NCI-H446 (cell line): ENCODE measurements around the gene NRG3.

Experiments
- DNase-seq, 2 experiments: peaks; one replicate each; lab custom pipeline; 2025; lab: John Stamatoyannopoulos, UW

The NRG3 gene

DNA sequence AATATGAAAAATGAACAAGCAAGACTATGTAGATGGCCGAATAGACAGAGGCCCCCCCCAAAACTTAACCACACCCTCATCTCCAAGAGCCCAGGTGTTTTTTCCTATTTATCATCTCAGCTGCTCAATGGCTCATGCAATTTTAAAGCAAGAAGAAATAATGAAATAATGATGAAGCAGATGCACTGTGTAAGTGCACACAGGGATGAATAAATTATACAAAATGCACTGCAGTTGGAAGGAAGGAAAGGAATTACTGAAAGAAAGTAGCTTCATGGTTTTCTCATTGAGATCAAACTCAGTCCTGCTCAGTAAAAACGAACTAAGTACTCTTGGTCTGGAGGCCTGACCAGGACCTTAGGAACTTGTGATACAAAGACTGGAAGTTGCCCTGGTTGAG lies 810.1 kb downstream of the NRG3 start:
- DNase-seq, result no peak

DNA sequence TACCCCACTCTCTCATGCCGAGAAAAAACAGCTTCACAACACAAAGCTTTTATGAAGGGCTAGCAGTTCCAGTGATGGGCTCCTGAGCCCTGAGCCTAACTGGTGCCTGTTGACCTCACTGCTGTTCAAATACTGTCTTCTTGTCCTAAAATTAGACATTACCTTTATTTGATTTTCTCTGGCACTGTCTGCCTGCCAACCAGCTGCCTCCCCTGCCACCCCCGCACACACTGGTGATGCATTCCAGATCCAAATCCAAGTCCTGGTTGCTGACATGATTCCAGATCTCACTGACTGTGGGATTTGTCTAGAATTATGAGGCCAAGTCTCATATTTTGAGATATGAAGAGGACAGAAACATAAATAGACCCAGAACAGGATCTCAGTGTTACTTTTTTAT lies 816.2 kb downstream of the NRG3 start:
- peak; percentile 70 to 85 for DNase-seq

DNA sequence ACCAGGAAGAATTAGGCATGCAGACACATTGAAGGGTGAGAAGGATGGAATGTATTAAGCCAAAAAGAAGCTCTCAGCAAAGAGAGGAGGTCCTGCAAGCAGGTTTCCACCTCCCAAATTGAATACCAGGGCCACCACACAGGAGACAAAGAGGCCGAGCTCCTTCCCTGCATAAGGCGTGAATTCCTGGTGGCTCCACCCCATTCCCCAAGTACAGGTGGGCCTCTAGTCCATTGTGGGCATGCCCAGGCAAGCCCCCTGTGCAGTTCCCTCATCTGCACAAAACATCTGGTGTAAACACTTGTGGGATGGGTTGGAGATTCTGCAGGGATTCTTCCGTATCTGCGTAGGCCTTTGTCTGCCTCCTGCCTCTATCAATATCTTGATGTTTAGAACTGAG lies 817.5 kb downstream of the NRG3 start:
- no peak for DNase-seq

DNA sequence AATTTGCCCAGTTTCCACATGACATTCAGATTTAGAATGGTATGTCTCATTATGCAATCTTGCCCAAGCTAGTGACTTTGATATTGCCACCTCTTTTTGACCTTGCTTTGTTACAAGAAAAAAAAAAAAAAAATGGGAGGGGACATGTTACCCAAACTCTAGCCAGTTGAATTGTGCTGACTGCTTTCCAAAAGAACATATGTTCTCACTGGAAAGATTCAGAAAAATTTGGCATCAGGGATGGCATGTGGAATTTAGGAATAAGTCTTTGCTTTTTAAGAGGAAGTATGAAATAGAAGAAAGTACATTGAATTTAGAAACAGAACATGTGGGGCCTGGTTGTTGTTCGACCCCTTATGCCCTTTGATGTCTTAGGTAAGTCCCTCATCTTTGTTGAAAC lies 846.8 kb downstream of the NRG3 start:
- peak in 1 of 2 experiments; percentile 57 for DNase-seq

DNA sequence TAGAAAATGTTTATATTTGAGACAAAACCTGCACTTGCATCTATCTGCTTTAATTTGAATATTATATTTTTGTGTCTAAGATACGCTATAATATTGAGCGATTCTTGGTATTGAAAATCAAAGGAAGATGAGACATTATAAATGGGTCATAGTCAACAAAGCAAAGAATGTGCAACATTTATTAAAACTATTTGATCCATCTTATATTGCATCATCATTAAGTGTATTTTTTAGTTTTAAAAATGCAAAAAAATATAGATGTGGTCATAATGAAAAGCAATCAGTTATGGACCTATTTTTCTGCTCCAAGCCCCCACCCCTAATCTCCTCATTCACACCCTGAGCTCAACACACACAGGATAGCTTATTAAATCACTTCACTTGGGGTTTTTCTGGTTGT lies 847.3 kb downstream of the NRG3 start:
- DNase-seq, result no peak

DNA sequence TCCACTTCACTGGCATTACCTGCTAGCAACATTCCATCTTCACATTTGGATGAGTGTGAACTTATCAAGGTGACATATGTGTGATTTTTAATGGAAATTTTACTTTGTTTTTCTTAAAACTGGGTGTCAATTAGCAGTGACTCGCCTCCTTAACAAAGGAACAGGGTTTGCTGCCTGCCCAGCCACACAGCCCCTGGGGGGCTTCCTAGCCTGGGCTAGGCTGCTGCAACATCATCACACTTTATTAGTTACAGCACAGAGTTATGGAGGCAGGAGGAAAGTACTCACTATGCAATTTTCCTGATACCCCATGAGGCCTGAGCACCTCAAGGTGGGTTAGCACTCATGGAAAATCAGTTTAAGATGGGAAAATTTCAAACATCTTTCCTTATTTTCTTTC lies 861.3 kb downstream of the NRG3 start:
- no peak for DNase-seq

DNA sequence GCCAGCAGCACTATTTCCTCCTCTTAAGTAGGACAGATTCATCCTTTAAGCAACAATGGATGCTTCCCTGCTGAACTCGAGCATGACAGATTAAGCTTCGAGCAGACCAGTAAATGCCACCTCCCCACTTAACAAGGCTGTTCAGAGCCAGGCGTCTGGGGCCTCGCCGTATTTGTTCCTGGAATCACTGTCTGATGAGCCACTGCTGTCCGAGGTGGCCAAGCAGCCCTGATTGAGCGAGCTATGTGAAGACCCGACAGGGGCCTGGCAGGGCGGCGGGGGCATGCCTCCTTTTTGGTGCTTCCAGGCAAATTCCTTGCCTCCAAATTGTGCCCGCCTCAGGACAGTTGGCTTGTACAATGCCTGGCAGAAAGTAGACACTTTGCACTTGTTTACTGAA lies 862.6 kb downstream of the NRG3 start:
- DNase-seq, result peak; percentile 64 to 73

DNA sequence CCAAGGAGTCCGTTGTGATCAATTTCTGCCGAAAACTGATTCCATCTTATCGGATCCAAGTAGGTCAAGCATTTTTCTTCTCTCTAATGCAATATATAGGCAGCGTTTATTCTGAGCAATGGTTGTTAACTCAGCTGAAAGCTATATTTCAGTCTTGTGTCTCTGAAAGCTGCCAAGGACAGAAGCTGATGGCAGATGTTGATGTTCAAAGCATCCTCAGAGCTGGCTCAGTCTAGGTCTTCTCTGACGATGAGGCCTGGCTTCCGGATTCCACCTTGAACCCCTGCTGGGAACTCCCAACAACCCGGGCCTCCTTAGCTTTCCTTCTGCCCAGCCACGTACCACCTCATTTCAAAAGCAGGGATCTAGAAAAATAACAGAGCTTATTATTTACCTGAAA lies 863.6 kb downstream of the NRG3 start:
- peak; percentile 55 to 86 for DNase-seq

DNA sequence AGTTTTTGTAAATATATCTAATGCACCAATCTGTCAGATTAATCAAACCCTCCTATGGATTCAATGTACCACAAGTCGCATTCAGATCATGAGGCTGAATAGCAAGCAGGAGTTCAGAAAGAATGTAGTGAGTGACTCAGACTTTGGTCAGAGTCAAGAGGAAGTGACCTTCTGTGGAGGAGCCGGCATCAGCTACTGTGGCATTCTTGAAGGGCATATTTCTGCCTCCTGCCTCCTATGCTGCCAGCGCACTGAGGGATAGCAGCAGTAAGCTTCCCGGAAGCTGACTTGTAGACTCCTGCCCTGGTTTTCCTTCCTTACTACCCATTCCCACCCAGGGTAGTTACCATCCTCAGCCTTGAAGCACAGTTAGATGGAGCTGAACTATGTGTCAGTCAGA lies 867.5 kb downstream of the NRG3 start:
- DNase-seq, result no peak

DNA sequence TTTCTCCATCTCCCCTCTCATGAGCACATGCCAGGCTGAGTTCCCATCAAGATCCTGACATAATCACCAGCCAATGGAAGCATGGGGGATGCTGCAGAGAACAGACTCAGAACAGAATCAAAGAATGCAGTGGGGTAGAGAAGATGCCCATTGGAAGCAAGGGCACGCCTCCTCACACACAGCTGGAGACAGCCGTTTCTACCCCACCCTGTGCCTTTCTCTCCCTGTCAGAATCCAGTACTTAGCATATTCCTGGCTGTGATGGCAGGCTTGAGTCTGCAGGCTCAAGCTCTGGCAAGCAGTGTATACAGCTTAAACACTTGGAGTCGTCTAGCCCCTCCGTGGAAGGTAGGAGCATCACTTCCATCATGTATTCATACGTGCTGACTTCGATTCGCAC lies 867.9 kb downstream of the NRG3 start:
- no peak for DNase-seq

DNA sequence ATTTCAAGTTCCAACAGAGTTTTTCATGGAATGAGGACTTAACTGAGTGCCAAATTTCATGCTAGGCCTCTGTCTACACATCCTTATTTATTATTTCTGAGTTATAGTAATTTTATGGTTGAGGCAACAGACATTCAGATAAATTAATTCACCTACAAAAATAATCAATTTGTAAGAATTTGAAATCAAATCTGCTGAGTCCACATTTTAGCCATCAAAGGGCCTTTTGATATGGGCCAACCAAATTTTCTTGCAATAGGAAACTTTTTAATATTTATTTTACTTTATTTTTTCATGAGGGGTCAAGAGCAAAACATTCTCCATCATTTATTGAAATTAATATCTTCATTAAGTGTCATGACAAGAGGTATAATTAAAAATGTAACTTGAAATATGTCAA lies 875.5 kb downstream of the NRG3 start:
- DNase-seq, result no peak

DNA sequence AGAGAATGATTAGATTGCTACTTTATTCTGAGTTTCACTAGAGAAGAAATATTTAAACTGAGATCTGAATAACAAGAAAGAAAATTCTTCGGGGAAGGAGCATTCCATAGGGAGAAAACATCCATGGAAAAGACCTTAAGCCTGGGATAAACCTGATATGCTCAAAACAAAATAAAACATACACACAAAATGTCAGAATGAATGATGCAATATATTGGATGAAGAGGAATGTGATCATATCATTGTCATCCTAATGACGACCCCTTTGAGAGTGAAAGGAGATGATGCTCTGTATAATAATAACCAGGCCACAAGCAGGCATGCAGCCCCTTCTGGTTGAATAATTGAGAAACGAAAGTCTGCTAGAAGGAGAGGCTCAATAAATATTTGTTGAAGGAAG lies 882.4 kb downstream of the NRG3 start:
- no peak for DNase-seq

DNA sequence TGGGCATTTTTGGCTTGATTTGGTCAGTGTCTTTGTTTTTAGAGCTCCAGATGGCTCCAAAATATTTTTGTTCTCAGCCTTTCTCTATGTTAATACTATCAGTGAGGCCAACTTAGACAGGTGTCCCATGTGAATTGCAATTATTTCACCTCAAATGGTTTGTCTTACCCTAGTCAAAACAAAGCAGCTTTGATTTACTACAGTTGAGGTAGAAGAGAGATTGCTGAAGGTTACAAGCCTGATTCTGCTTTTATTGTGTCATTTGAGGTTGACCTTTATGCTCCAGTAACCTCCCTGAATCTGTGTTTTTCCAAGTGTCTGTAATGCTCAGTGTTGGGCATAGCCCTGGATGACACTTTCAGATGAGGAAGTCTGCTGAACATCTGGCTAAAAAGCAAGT lies 882.9 kb downstream of the NRG3 start:
- DNase-seq, result peak in 1 of 2 experiments; percentile 11

DNA sequence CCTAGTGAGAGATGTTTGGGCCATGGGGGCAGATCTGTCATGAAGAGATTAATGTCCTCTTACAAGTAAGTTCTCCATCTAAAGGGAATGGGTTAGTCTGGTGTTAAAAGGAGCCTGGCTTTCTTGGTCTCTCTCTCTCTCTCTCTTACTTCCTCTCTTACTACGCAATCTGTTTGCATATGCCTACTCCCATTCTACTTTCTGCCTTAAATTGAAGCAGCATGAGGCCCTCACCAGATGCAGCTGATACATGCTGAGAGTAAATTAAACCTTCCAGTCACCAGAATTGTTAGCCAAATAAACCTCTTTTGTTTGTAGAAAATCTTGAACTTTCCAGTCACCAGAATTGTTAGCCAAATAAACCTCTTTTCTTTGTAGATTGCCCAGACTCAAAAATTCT lies 884.1 kb downstream of the NRG3 start:
- no peak for DNase-seq

DNA sequence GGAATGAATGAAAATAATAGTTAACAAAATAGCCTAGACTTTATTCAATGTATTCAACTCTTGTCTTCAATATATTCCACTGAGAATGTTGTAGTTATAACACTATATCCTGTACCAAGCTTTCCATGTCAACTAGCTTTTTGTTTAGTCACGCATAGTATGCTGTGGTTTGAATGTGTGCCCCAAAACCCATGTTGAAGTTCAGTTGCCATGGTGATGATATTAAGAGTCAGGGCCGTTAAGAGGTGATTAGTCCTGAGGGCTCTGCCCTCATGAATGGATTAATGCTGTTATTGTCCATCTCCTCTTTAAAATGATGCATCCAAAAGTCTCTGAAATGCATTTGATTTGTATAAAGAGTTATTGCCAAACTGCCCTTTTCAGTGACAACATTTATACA lies 887.6 kb downstream of the NRG3 start:
- no peak for DNase-seq

DNA sequence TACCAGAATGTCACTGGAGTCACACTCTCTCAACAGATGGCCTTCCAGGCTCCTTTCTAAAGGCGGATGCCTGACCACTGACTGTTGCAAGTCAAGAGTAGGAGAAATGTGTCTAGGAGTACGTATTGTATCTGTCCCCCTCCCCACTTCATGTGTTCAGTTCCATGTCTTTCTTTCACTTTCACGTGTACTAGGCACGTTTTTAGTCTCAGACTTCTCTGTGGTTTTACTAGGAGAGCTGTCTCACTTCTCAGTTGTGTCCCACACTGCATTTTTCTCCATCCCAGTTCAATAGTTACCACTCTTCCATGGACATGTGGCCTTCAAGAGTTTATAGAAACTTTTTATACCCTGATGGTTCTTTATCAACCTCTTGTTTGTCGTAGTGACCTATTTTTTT lies 893.0 kb downstream of the NRG3 start:
- DNase-seq, result no peak

DNA sequence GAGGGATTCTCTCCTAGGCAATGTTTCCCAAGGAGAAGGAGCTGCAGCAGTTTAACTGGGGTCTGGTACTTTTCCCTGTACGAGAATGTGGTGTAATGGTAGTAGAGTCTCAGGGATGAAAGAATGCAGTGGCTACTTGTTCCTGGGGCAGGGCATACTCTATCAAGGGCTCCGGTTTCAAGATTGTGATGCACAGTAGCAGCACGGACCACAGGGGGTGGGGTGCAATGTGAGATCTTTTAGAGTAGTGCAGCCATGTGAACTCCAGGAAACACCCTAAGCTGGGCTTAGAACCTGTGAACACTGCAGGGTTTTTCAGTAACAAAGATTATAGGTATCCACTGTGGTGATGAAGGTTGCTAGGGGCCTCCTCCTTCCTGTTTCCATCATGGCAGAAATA lies 903.9 kb downstream of the NRG3 start:
- DNase-seq, result no peak

DNA sequence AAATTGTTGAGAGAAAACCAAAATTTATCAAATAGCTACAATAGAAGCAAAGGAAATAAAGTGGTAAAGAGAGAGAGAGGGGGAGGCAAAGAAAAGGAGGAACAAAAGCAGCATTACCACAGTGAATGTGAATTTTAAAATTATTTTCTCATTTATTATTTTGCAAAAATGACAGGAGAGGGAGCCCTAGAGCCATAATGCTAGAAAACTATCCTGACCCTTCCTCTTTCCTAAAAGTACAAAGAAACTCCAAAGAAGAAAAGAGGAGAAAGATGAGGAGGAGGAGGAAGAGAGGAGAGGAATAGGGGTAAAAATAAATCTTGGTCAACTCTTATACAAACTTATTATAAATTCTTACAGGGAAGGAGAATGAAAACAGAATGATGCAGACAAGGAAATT lies 921.5 kb downstream of the NRG3 start:
- DNase-seq, result no peak

DNA sequence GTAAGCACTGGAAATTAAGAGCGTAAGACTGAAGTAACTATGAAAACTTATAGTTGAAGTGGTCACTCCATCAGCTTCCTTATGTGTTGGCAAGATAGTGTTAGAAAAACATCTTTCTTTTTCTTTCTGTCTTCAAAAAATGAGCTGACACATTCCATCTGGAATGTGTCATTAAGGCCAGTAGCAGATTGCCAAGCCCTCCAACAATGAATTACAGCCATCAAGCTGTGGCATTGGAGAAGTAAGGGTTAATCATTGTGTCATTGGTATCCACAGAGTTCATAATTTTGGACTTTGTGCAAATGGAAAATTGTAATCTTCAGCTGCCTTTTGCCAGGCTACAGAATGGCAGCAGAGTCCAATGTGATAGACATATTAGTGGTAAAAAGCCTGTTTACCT lies 926.3 kb downstream of the NRG3 start:
- no peak for DNase-seq

DNA sequence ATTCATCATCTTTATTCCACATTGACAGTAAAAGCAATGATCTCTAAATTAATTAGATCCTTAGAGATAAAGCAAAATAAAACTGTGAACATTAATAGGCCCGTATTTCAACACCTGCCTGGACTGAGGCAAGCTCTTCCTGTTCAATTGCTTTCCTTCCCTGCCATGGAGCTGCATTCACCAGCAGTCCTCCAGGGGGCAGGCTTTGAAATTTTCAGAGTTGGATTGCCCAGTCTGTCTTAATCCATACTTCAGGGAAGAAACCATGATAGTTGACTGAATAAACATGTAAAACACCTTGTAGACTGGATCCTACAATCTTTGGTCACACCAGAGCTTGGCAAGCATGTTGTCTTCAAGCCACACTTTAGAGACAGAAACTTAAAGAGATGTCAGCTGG lies 936.6 kb downstream of the NRG3 start:
- no peak for DNase-seq

DNA sequence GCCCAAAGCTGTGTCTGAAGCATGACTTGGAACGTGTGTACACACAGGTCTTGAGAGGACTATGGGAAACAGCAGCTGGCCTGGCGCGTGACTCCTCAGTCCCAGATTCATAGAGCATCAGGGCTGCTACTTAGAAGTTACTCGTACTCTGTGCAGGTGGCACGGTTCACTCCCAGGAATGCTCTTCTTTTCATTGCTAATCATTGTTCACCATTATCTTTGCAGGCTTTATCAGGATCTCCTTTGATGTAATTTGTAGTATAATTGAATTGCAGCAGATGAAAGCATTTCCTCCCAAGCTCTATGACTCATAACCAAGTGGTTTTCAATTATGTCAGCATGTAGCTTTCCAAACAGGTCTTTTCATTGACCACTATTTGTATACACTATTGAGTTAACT lies 938.9 kb downstream of the NRG3 start:
- no peak for DNase-seq

DNA sequence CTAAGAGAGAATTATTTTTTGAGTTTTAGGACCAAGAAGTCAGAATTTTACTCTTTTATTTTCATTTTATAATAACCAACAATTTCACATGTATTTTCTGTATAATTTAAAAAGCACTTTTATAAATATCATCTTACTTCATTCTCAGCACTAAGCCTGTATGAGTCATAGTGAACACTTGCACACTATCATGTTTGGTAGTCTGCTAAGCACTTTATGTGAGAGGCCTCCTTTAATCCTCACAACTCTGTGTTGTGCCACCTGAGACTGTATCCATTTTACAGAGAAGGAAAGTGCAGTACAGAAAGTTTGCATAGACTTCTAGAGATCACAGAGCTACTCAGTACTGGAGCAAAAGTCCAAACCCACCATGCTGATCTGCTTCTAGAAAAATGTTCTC lies 939.6 kb downstream of the NRG3 start:
- DNase-seq, result no peak

DNA sequence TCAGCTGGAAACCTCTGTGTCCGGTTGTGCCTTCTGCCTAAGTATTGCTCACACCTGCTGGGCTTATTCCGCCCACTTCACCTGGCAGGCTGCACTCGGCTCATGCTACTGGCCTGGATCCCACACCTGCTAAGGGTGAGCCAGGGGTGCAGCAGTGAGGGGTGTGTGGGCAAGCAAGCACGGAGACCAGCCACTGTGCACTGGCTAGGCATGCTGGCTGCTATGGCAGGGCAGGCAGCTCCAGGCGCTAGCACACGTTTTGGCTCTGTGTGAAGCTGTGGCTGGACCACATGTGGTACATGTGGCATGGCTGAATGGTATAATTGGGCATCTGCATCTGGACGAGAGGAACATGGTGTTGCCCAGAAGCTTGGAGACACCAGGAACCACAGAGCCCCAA lies 940.7 kb downstream of the NRG3 start:
- no peak for DNase-seq

DNA sequence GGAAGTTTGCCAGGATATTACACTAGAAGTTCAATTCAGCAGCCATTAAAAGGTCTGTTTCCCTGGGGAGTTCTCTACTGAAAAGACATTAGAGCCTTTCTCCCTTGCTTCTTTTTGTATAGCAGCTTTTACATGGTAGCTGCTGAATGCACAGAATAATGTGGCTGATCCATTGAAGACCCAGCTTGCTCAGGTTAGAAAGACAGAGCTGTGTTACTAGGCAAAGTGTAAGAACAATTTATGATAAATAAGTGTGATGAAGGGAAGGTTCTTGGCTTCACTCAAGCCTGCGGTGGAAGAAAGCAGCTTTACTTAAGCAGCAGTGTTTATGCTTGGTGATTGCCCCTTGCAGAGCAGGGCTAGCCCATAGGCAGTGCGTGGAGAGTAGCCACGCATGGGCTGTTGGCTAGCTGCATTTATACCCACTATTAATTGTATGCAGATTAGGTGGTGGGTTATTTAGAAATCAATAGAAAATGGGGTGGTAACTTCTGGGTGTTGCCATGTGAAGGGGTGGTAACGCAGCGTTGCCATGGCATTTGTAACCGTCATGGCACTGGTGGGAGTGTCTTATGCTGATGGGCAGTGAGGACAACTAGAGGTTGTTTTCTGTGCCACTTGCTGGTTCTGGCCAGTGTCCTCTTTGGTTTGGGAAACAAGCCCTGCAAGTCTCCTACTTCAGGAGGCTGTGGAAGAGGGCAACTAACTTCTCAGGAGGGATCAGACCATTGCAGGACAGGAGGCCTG lies 942.9 kb downstream of the NRG3 start:
- no peak for DNase-seq

DNA sequence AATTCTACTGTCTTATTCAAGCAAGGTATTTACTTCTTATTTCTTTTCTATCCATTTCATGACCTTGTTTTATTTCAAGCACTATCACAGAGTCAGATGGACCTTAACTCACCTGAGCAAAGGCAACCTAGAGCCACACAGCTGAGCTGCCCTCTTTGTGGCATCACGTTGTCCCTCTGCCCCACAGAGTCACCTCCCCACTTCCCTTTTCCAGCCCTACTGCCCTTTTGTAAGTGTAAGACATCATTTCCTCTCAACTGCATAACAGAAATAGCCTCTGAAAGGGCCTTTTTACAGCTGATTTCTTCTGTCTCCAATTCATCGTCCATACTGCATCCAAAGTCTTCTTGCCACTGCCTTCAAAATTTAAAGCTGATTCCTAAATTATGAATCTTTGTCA lies 946.0 kb downstream of the NRG3 start:
- no peak for DNase-seq
